Astrocyte (in vitro differentiated cells and primary cell): ENCODE results near the gene NUSAP1. TPM values are rescaled to one million over a fixed set of nuclear protein-coding genes. Genes with fewer than 3 reads are reported as not detected.
"Not testable (repeated sequence)": the region's sequence is repeated elsewhere in the genome, so short reads cannot be mapped to it uniquely, and the experiment has no call there.

Source experiments
- DNase-seq: peaks from one replicate; pipeline ENCODE4 v3.0.0-alpha.2; 2010; ENCODE audit warnings: low read depth
- FAIRE-seq: peaks from 2 replicates; lab custom pipeline; 2011; peaks lifted over from hg19 to GRCh38; lab: Jason Lieb, UNC
- H2AFZ ChIP-seq: 2 replicates; pipeline ENCODE4 v1.6.0; 2012; ENCODE audit warnings: low read depth, low read length, inconsistent platforms
- H3K27ac ChIP-seq: 2 replicates; pipeline ENCODE4 v1.5.1; 2011; ENCODE audit warnings: low read depth, low read length, inconsistent platforms
- H3K27me3 ChIP-seq: 2 replicates; pipeline ENCODE4 v1.6.0; 2011; ENCODE audit warnings: low read length, inconsistent platforms; ENCODE audit not compliant: insufficient read depth
- H3K36me3 ChIP-seq: 2 replicates; pipeline ENCODE4 v1.5.1; 2011; ENCODE audit warnings: low read length, inconsistent platforms; ENCODE audit not compliant: insufficient read depth
- H3K4me1 ChIP-seq: 2 replicates; pipeline ENCODE4 v1.5.1; 2011; ENCODE audit warnings: low read length, inconsistent platforms; ENCODE audit not compliant: insufficient read depth
- H3K4me2 ChIP-seq: 2 replicates; pipeline ENCODE4 v1.6.0; 2012; ENCODE audit warnings: low read length, inconsistent platforms
- H3K4me3 ChIP-seq: 2 replicates; pipeline ENCODE4 v1.5.1; 2011; ENCODE audit warnings: low read depth, mild to moderate bottlenecking, low read length, inconsistent platforms; ENCODE audit not compliant: insufficient read depth
- H3K79me2 ChIP-seq: 2 replicates; pipeline ENCODE4 v1.6.0; 2012; ENCODE audit warnings: mild to moderate bottlenecking, low read length, inconsistent platforms; ENCODE audit not compliant: insufficient read depth
- H3K9ac ChIP-seq: 2 replicates; pipeline ENCODE4 v1.6.0; 2012; ENCODE audit warnings: mild to moderate bottlenecking, low read length, inconsistent platforms
- H3K9me3 ChIP-seq: 2 replicates; pipeline ENCODE4 v1.5.1; 2012; ENCODE audit warnings: low read depth, mild to moderate bottlenecking, low read length, inconsistent platforms; ENCODE audit not compliant: insufficient read depth
- H4K20me1 ChIP-seq: 2 replicates; pipeline ENCODE4 v1.6.0; 2012; ENCODE audit warnings: low read length, inconsistent platforms; ENCODE audit not compliant: insufficient read depth
- H3K27ac Mint-ChIP-seq: one replicate; pipeline ENCODE4 v1.8.0; 2021; ENCODE audit warnings: mild to moderate bottlenecking, mixed read lengths; ENCODE audit not compliant: unreplicated experiment
- H3K27me3 Mint-ChIP-seq: one replicate; pipeline ENCODE4 v1.8.0; 2021; ENCODE audit warnings: low read depth, mixed read lengths; ENCODE audit not compliant: unreplicated experiment
- H3K36me3 Mint-ChIP-seq: one replicate; pipeline ENCODE4 v1.8.0; 2021; ENCODE audit warnings: low read depth, mixed read lengths; ENCODE audit not compliant: unreplicated experiment
- H3K4me1 Mint-ChIP-seq: one replicate; pipeline ENCODE4 v1.8.0; 2021; ENCODE audit warnings: low read depth, mixed read lengths; ENCODE audit not compliant: unreplicated experiment
- H3K4me3 Mint-ChIP-seq: one replicate; pipeline ENCODE4 v1.8.0; 2021; ENCODE audit warnings: mild to moderate bottlenecking, moderate library complexity, mixed read lengths; ENCODE audit not compliant: unreplicated experiment
- H3K9me3 Mint-ChIP-seq: one replicate; pipeline ENCODE4 v1.8.0; 2021; ENCODE audit warnings: mild to moderate bottlenecking, mixed read lengths; ENCODE audit not compliant: unreplicated experiment
- CTCF ChIP-seq: IDR thresholded peaks from 2 replicates; pipeline ENCODE4 v1.5.1; 2011; ENCODE audit warnings: low read depth, mild to moderate bottlenecking, inconsistent platforms, low read length, moderate library complexity; ENCODE audit not compliant: insufficient read depth
- EZH2 ChIP-seq: IDR thresholded peaks from 2 replicates; pipeline ENCODE4 v1.6.1; 2012; ENCODE audit warnings: mild to moderate bottlenecking, low read length, inconsistent platforms; ENCODE audit not compliant: insufficient read depth
- total RNA-seq: library from RNA; stranded (reverse); gene quantifications from 2 replicates; pipeline ENCODE4 v1.2.1, GENCODE V29; 2021

The NUSAP1 gene
- total RNA-seq, 1 donor from 2014 or later: 7.7 TPM

- Mint-ChIP-seq H3K4me3 (no peak overlapping the region), H3K4me1 (peaks cover 3% of the 10 kb centered on the region), H3K9me3 (no peaks in the 10 kb centered on the region), H3K27me3 (no peaks in the 10 kb centered on the region), H3K36me3 (no peaks in the 10 kb centered on the region), H3K27ac (no peak overlapping the region)
- no peak overlapping the region for H2AFZ ChIP-seq
- no peaks in the 10 kb centered on the region for H3K36me3 ChIP-seq
- DNase-seq (no peak), FAIRE-seq (no peak)
- H3K4me2 ChIP-seq: no peak overlapping the region
- H4K20me1 ChIP-seq: peaks cover 66% of the 10 kb centered on the region
- no peaks in the 10 kb centered on the region for H3K9me3 ChIP-seq
- H3K4me1 ChIP-seq: no peaks in the 10 kb centered on the region
- TF ChIP-seq CTCF: no peak
- TF ChIP-seq EZH2: no peak
- no peaks in the 10 kb centered on the region for H3K27me3 ChIP-seq
- H3K4me3 ChIP-seq: no peak overlapping the region
- peaks cover 83% of the 10 kb centered on the region for H3K79me2 ChIP-seq
- no peak overlapping the region for H3K27ac ChIP-seq
- H3K9ac ChIP-seq: no peak overlapping the region
These were observed 91.4 kb downstream of the NUSAP1 start for GRCh38 chr15:41423979-41424659.

DNA sequence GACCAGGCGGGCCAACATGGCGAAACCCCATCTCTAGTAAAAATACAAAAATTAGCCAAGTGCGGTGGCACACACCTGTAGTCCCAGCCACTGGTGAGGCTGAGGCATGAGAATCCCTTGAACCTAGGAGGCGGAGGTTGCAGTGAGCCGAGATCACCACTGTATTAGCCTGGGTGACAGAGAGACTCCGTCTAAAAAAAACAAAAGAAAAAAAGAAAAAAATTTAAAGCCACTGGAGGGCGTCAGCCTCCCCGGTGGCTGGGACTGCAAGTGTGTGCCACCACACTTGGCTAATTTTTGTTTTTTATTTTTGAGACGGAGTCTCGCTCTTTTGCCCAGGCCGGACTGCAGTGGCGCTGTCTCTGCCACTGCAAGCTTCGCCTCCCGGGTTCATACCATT, 92.1 kb downstream of the NUSAP1 start:
- Histone ChIP-seq H3K4me1 (no peaks in the 10 kb centered on the region), H3K27ac (no peak overlapping the region), H3K36me3 (no peaks in the 10 kb centered on the region), H3K27me3 (no peaks in the 10 kb centered on the region), H4K20me1 (peaks cover 65% of the 10 kb centered on the region), H3K79me2 (peaks cover 83% of the 10 kb centered on the region), H2AFZ (no peak overlapping the region), H3K4me2 (no peak overlapping the region), H3K4me3 (no peak overlapping the region), H3K9me3 (no peaks in the 10 kb centered on the region), H3K9ac (no peak overlapping the region)
- Mint-ChIP-seq H3K4me3 (no peak overlapping the region), H3K27me3 (no peaks in the 10 kb centered on the region), H3K36me3 (peaks cover 2% of the 10 kb centered on the region), H3K4me1 (peaks cover 10% of the 10 kb centered on the region), H3K9me3 (no peaks in the 10 kb centered on the region), H3K27ac (no peak overlapping the region)
- FAIRE-seq (no peak), DNase-seq (no peak)
- TF ChIP-seq EZH2 (no peak), CTCF (no peak)

DNA sequence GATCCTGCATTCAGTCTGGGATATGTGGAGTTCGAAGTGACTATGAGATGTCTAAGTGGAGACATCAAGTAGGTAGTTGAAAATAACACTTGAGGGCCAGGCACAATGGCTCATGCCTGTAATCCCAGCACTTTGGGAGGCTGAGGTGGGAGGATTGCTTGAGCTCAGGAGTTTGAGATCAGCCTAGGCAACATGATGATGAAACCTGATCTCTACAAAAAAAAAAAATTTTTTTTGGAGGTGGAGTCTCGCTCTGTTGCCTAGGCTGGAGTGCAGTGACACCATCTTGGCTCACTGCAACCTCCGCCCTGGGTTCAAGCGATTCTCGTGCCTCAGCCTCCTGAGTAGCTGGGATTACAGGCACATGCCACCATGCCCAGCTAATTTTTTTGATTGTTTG, 93.2 kb downstream of the NUSAP1 start:
- not testable (repeated sequence) for H3K36me3 ChIP-seq, H3K4me3 Mint-ChIP-seq, FAIRE-seq, H3K4me3 ChIP-seq, H3K9me3 Mint-ChIP-seq, H3K36me3 Mint-ChIP-seq, H3K9me3 ChIP-seq, H3K4me1 Mint-ChIP-seq, H2AFZ ChIP-seq, H3K9ac ChIP-seq, H3K4me2 ChIP-seq, H3K27me3 Mint-ChIP-seq, H3K4me1 ChIP-seq, DNase-seq, H3K27ac ChIP-seq, H3K27me3 ChIP-seq, H3K27ac Mint-ChIP-seq
- Histone ChIP-seq H4K20me1 (peaks cover 57% of the 10 kb centered on the region), H3K79me2 (peaks cover 72% of the 10 kb centered on the region)
